ENCODE results near the gene LYZL4.

Gene LYZL4, protein sequence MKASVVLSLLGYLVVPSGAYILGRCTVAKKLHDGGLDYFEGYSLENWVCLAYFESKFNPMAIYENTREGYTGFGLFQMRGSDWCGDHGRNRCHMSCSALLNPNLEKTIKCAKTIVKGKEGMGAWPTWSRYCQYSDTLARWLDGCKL

DNA sequence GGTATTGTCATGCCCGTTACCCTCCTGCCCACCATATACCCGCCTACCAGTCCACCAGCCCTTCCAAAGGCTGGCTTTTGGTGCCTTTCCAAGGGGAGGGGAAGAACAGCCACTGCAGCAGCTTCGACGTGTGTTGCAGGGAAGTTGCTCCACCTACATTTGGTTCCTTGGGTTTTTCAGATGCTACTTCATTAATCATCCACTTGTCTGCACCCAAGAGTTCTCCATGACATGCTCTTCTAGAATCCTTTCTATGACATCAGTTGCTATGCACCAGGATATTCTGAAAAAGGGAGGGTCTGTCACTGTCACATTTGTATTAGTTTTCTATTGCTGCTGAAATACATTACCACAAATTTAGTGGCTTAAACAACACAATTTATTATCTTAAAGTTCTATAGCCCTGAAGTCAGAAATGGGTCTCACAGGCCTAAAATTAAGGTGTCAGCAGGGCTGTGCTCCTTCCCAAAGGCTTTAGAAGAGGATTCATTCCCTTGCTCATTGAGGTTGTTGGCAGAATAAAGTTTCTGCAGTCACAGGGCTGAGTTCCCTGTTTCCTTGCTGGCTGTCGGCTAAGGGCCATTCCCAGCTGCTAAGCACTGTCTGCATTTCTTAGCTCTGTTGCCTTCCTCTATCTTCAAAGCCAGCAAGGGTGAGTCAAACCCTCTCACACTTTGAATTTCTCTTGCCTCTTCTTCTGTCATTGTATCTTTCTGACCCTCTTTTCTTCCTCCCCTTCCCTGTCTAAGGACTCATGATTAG, at the start of gene LYZL4:
TSS of gene LYZL4 (minus strand) at position 241 of the 762 bp plus-strand sequence. CDS start 3,359 bp downstream, outside the sequence.
- DNase-seq (ENCODE audit: low read depth), result no peak

DNA sequence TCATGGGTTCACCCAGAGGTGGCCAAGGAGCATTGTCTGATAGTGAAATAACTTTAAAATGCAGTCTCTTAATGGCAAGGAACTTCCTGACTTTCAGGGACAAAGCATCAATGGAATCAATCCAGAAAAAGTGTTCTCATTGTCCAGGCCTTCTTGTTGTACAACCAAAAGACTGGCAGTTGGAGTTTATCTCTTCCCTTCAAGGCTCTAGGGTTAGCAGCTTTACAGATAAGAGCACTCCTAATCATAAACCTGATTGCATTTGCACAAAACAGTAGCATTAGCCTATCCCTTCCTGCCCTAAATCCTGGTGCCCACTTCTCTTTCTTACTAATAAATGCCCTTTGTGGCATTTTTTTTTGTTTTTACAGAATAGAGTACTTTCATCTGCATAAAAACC, 48.7 kb upstream of the LYZL4 start:
- DNase-seq (ENCODE audit: low read depth), result no peak

DNA sequence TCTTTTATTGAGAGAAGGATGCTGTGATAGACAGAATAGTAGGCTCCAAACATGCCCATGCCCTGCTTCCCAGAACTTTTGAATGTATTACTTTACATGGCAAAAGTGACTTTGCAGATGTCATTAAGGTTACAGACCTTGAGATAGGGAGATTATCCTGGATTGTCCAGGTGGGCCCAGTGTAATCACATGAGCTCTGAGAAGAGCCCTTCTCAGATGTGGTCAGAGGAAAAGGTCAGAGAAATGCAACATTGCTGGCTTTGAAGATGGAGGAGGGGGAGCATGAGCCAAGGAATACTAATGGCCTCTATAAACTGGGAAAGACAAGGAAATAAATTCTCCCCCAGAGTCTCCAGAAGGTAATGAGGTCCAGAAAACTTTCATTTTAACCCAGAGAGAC, 45.8 kb upstream of the LYZL4 start:
- DNase-seq (ENCODE audit: low read depth), result no peak

DNA sequence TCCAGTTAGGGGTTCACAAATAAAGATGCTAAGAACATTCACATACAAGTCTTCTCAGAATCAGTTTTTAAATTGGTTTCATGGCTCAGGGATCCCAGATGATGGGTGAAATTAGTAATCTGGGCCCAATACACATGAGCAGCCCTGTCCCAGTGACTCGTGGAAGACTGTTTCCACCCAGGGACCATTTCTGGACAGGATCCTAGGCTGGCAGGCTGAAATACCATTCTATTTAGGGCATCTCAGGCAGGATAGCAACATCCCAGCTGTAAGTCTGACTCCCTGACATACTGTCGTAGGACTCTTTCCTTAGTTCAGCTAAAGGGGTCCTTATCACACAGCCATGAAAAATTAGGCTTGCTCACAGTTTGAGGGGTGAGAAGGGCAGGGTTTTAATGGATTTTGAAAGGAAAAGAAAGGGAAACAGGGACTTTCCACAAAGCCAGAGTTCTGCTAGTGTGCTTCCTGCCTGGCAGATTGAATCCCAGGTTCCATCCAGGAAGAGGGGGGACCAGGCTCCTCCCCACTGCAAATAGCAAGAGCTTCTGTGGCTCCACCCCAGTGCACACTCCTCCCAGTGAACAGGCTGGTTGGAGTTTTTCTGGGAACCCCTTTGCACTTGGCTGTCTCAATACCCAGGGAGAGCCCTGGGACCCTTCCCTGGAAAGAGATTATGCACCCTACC, 41.3 kb upstream of the LYZL4 start:
- DNase-seq (ENCODE audit: low read depth), result peak; percentile 11

GRCh38 chr3:42451116-42451515, 40.7 kb upstream of the LYZL4 start:
- peak; percentile 19 for DNase-seq (ENCODE audit: low read depth)

- DNase-seq (ENCODE audit: low read depth), result no peak
Measured at GRCh38 chr3:42450567-42450966, 40.2 kb upstream of the LYZL4 start.

DNA sequence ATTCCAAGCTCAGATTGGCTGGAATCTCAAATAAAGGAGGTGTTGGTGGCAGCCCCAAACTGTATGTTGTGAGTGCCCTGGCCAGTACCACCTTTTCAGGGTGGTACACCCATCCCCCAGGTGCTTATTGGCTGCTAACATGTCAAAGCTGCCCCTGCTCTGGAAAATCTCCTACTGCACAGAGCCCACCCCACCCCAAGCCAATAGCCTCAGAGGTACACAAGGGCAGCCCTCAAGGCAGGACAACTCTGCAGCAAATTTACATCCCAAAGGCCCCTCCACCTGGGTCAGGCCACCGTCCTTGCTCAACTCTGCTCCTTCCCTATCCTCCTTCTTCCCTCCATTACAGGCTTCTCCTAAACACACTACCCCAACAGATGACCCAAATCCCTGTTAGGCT, 37.1 kb upstream of the LYZL4 start:
- no peak for DNase-seq (ENCODE audit: low read depth)

DNA sequence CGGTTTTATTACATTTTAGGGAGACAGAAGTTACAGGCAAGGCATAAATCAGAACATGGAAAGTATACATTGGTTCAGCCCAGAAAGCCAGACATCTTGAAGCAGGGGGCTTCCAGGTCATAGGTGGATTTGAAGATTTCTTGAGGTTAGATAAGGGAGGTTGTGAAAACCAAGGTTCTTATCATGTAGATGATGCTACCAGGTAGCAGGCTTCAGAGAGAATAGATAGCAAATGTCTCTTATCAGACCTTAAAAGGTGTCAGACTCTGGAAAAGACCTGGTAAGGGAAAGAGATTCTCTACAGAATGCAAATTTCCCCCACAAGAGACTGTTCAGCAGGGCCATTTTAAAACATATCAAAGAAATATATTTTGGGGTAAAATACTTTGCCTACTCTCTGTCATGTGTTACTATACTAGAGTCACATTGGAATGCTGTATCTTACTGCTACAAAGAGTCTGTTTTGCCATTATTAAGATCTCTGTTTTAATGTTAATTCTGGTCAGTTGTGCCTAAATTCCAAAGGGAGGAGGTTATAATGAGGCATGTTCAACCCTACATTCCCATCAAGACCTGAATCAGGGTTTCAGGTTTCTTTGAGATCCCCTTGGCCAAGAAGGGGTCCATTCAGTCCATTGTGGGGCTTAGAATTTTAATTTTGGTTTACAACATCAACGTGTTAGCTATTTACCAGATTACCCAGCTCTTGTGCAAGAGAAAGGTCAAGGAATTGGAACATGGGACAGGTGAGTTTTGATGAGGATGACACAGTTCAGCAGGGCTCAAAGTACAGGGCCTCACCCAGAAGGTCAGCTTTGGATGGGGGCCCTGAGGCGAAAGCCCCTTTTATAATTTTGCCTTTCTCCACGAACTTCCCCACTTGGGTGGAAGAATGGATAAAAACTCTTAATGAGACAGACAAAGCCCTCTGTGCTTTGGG, 36.0 kb upstream of the LYZL4 start:
- DNase-seq (ENCODE audit: low read depth), result no peak

DNA sequence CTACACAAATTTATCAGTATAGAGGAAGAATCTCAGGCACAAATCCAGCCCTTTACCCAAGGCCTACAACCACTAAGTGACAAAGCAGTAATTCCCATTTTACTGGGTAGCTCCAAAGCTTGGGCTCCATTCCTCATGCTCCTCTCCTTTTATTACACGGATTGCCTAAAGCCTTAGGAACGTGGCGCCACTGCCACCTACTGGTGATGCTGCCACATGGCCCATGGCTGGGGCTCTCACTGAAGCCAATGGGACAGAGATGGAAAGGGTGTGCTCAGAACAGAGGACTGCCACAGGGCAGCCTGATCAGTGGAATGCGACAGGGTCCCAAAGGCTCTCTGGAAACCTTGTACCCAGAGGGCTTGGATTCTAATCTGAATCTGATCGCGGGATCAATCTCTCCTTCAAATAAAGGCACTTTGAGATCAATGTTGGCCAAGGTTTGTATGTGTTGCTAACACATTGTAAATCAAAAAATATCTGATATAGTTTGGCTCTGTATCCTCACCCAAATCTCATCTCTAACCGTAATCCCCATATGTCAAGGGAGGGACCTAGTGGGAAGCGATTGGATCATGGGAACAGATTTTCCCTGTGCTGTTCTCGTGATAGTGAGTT, 33.5 kb upstream of the LYZL4 start:
- peak; percentile 76 for DNase-seq (ENCODE audit: low read depth)

- DNase-seq (ENCODE audit: low read depth), result no peak
Measured at GRCh38 chr3:42443292-42443691, 32.9 kb upstream of the LYZL4 start.

DNA sequence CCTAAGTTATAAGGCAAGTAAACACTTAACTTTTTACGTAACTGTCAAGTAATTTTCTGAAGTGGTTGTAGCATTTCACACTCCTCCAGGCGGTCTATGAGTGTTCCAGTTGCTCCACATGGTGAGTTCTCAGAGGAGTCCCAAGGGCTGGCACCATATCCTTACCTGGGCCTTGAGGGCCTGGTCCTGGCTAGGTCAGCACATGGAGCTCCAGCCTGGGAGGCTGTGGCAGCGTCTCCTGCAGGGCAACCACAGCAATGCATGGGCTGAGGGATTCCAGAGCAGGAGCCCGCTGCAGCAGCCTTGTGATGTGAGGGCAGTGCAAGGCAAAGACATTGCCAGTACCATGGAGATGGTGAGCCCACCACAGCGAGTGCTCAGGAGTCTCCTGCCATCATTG, 32.2 kb upstream of the LYZL4 start:
- no peak for DNase-seq (ENCODE audit: low read depth)

GRCh38 chr3:42441791-42442190, 31.4 kb upstream of the LYZL4 start:
- peak; percentile 3 for DNase-seq (ENCODE audit: low read depth)

DNA sequence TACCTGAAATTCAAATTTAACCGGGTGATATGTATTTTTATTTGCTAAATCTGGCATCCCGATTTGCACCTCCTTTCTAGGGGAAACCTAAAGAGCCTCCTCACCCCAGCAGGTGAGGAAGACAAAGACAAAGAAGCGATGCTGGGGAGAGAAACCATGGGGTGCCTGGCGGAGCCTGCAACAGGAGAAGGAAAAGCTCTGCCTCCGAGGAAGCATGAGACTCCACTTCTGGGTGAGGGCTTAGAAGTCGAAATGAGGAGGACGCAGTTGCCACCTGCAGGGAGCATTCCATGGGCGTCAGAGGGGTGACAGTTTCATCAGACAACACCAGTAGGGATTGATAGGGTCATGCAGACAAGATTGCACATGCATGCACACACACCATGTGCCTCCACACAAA, 30.5 kb upstream of the LYZL4 start:
- DNase-seq (ENCODE audit: low read depth), result no peak

- DNase-seq (ENCODE audit: low read depth), result no peak
Measured at GRCh38 chr3:42439261-42440115, 29.1 kb upstream of the LYZL4 start.

DNA sequence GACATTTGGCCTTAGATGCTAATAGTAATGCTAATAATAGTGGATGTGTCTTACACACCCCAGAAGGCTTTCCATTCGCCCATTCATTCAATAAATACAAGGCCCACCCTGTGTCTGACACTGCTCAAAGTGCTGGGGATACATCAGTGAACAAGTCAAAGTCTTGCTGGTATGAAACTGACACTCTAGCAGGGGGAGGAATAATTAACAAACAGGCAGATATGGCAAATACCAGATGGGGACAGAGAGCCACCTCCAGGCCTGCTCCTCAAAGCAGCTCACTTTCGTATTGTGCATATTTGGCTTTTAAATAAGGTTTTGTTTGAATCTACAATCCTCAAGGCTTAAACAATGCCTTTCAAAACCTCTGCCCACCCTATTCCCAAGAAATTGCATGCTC, 28.3 kb upstream of the LYZL4 start:
- no peak for DNase-seq (ENCODE audit: low read depth)

- no peak for DNase-seq (ENCODE audit: low read depth)
Measured at GRCh38 chr3:42438193-42438592, 27.8 kb upstream of the LYZL4 start.

DNA sequence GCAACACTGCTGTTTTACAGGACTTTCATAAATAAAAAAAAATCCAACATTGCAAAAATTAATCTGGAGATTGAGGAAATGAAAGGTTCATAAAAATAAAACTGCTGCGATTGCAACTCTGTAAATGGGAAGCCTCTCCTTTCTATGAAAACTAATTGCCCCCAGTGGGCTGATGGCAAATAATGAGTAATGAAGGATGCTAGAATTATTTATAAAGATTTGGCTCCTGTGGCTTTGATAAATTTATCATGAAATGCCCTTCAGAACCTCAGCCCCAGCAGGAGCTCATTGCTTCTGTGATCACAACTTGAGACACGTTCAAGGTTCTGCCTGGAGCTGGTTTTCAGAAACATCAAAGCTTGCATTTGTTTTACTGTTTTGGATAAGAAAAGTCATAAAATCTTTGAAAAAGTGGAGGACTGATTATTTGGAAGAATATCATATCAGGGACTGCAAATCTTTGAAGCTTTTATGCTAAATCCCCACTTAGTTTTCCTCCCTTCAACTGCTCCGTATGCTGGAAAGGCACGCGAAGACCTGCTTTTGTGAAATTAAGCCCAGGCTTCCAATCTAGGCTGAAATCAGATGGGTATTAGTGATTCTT, 24.5 kb upstream of the LYZL4 start:
- no peak for DNase-seq (ENCODE audit: low read depth)

GRCh38 chr3:42432485-42432884, 22.1 kb upstream of the LYZL4 start:
- DNase-seq (ENCODE audit: low read depth), result no peak

- DNase-seq (ENCODE audit: low read depth), result no peak
Measured at GRCh38 chr3:42430781-42431532, 20.5 kb upstream of the LYZL4 start.

DNA sequence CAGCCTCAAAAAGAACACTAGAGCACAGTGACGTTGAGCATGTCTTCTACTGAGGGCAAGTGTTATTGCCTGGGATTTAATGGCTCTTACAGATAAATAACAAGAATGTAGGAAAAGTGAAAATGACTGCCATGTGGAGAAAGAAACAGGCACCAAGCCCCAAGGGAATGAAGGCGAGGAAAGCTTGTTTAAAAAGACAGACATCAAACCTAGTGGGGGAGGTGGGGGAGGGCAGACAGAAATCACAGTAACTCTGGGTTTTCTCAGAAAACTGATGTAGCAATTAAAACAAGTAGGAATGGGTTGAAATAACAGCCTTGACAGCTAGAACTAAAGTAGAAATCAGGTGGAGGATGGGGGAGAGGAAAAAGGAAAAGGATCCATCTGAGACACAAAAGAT, 18.4 kb upstream of the LYZL4 start:
- no peak for DNase-seq (ENCODE audit: low read depth)
